Activated naive CD8-positive, alpha-beta T cell treated with anti-CD3 and anti-CD28 coated beads, Interleukin-2, amount 10 ng/mL, durations not matched to agents 7 days and 5 days (primary cell): Measurements from ENCODE around the gene RAD51AP2. TPM values are rescaled to one million over a fixed set of nuclear protein-coding genes. Genes with fewer than 3 reads are reported as not detected.

Experiments used
- ATAC-seq: fragments of 150-1000 bp; cut with Tn5 transposase; one replicate; pipeline ENCODE4 v1.10.0; 2021; ENCODE audit warnings: low read depth, moderate library complexity
- POLR2A ChIA-PET: fragments of 350-600 bp; sonication (Branson Sonifier 250); formaldehyde crosslinking; loops from one replicate; lab custom pipeline; 2021; ENCODE audit warnings: antibody characterized with exemption; lab: Charles Lee
- DNase-seq: peaks from one replicate; pipeline ENCODE4 v3.0.0; 2021
- H3K27ac Mint-ChIP-seq: one replicate; pipeline ENCODE4 v1.8.0; 2022; ENCODE audit warnings: mild to moderate bottlenecking, mixed read lengths
- H3K27me3 Mint-ChIP-seq: one replicate; pipeline ENCODE4 v1.8.0; 2022; ENCODE audit warnings: mild to moderate bottlenecking, moderate library complexity, mixed read lengths
- H3K36me3 Mint-ChIP-seq: one replicate; pipeline ENCODE4 v1.8.0; 2021; ENCODE audit warnings: mild to moderate bottlenecking, mixed read lengths
- H3K4me1 Mint-ChIP-seq: one replicate; pipeline ENCODE4 v1.8.0; 2021; ENCODE audit warnings: mixed read lengths
- H3K4me3 Mint-ChIP-seq: one replicate; pipeline ENCODE4 v1.8.0; 2022; ENCODE audit warnings: mild to moderate bottlenecking, moderate library complexity, mixed read lengths
- H3K9me3 Mint-ChIP-seq: one replicate; pipeline ENCODE4 v1.8.0; 2021; ENCODE audit warnings: mixed read lengths
- total RNA-seq, 2 experiments: library from RNA; stranded (reverse); gene quantifications; one replicate each; pipeline ENCODE4 v1.2.3, GENCODE V29; 2021

Gene RAD51AP2
- total RNA-seq, 2 experiments from 2014 or later, result not detected

- no peaks in the 10 kb centered on the region for H3K27me3 Mint-ChIP-seq
- no peak overlapping the region for H3K27ac Mint-ChIP-seq
- DNase-seq, result no peak
- H3K4me3 Mint-ChIP-seq, result no peak overlapping the region
- no peaks in the 10 kb centered on the region for H3K36me3 Mint-ChIP-seq
- peaks cover 3% of the 10 kb centered on the region for H3K9me3 Mint-ChIP-seq
- H3K4me1 Mint-ChIP-seq, result no peaks in the 10 kb centered on the region
- POLR2A ChIA-PET, result no interaction called here
- no peak for ATAC-seq
Measured at GRCh38 chr2:17471979-17472378, 46.3 kb downstream of the RAD51AP2 start.

GRCh38 chr2:17470855-17471641 lies 47.2 kb downstream of the RAD51AP2 start:
- Mint-ChIP-seq H3K4me3 (no peak overlapping the region), H3K27ac (no peak overlapping the region), H3K27me3 (no peaks in the 10 kb centered on the region), H3K36me3 (no peaks in the 10 kb centered on the region), H3K4me1 (no peaks in the 10 kb centered on the region), H3K9me3 (peaks cover 4% of the 10 kb centered on the region)
- POLR2A ChIA-PET, result interaction anchor here (0.5 kb wide), 1 partner anchor 44 kb away, joined by 3 read pairs; no protein-coding TSS in a partner anchor
- ATAC-seq (no peak), DNase-seq (no peak)

- no peaks in the 10 kb centered on the region for H3K36me3 Mint-ChIP-seq
- no peak overlapping the region for H3K4me3 Mint-ChIP-seq
- H3K27ac Mint-ChIP-seq, result no peak overlapping the region
- H3K4me1 Mint-ChIP-seq, result no peaks in the 10 kb centered on the region
- H3K9me3 Mint-ChIP-seq, result peaks cover 4% of the 10 kb centered on the region
- POLR2A ChIA-PET, result no interaction called here
- ATAC-seq (no peak), DNase-seq (no peak)
- no peaks in the 10 kb centered on the region for H3K27me3 Mint-ChIP-seq
Measured at GRCh38 chr2:17461087-17461475, 57.2 kb downstream of the RAD51AP2 start.

Other genes starting within 250 kb of the RAD51AP2 start
- not detected for gene VSNL1, start 22.3 kb upstream of the RAD51AP2 start, total RNA-seq
- gene SMC6, start 235.4 kb upstream of the RAD51AP2 start, total RNA-seq, result 10 to 100 TPM; 25.1 to 27.9 TPM
- 10 to 100 TPM; 30.6 to 31.1 TPM for gene GEN1, start 235.7 kb upstream of the RAD51AP2 start, total RNA-seq